MM.1S (cell line): ENCODE results near the gene SP110.

Experiments
- DNase-seq: peaks from one replicate; pipeline ENCODE4 v3.0.0-alpha.2; 2015
- H2AFZ ChIP-seq: fragments of 300-600 bp; sonication (generic); 2 replicates; pipeline ENCODE4 v1.6.0; 2016; ENCODE audit warnings: antibody characterized with exemption, low read length
- H3F3A ChIP-seq: fragments of 300-600 bp; sonication (generic); 2 replicates; pipeline ENCODE4 v1.6.1; 2016; ENCODE audit warnings: mild to moderate bottlenecking, antibody characterized with exemption, low read length, moderate library complexity, mixed read lengths; ENCODE audit not compliant: insufficient read depth
- H3K27ac ChIP-seq: fragments of 300-600 bp; sonication (generic); 2 replicates; pipeline ENCODE4 v1.5.1; 2016; ENCODE audit warnings: mild to moderate bottlenecking, low read length
- H3K27me3 ChIP-seq: fragments of 300-600 bp; sonication (generic); replicated peaks from 2 replicates; pipeline ENCODE4 v1.6.0; 2016; ENCODE audit warnings: low read length; ENCODE audit not compliant: insufficient read depth
- H3K36me3 ChIP-seq: fragments of 300-600 bp; sonication (generic); replicated peaks from 2 replicates; pipeline ENCODE4 v1.6.1; 2016; ENCODE audit warnings: mild to moderate bottlenecking, low read length, mixed read lengths; ENCODE audit not compliant: insufficient read depth
- H3K4me1 ChIP-seq: fragments of 300-600 bp; sonication (generic); 2 replicates; pipeline ENCODE4 v1.6.1; 2016; ENCODE audit warnings: low read length, mixed read lengths
- H3K4me2 ChIP-seq: fragments of 300-600 bp; sonication (generic); 2 replicates; pipeline ENCODE4 v1.6.0; 2016; ENCODE audit warnings: low read depth, low read length
- H3K4me3 ChIP-seq: fragments of 300-600 bp; sonication (generic); 2 replicates; pipeline ENCODE4 v1.5.1; 2016; ENCODE audit warnings: low read length, mixed read lengths
- H3K79me2 ChIP-seq: fragments of 300-600 bp; sonication (generic); 2 replicates; pipeline ENCODE4 v1.6.1; 2016; ENCODE audit warnings: mixed run types, low read length, mixed read lengths
- H3K9ac ChIP-seq: fragments of 300-600 bp; sonication (generic); 2 replicates; pipeline ENCODE4 v1.6.1; 2016; ENCODE audit warnings: low read length, mixed read lengths
- H3K9me2 ChIP-seq: fragments of 300-600 bp; sonication (generic); replicated peaks from 2 replicates; pipeline ENCODE4 v1.6.1; 2016; ENCODE audit warnings: mild to moderate bottlenecking, low read length, mixed read lengths; ENCODE audit not compliant: insufficient read depth
- H3K9me3 ChIP-seq: fragments of 300-600 bp; sonication (generic); replicated peaks from 2 replicates; pipeline ENCODE4 v1.6.1; 2016; ENCODE audit warnings: mild to moderate bottlenecking, low read length, mixed read lengths; ENCODE audit not compliant: insufficient read depth
- H4K20me1 ChIP-seq: fragments of 300-600 bp; sonication (generic); 2 replicates; pipeline ENCODE4 v1.6.1; 2016; ENCODE audit warnings: mild to moderate bottlenecking, low read length, moderate library complexity, mixed read lengths; ENCODE audit not compliant: insufficient read depth
- EZH2 ChIP-seq: fragments of 300-600 bp; sonication (generic); optimal IDR thresholded peaks from 2 replicates; pipeline ENCODE3; 2017; ENCODE audit warnings: low read depth, mild to moderate bottlenecking, antibody characterized with exemption, low read length, mixed read lengths
- EZH2phosphoT487 ChIP-seq: fragments of 300-600 bp; sonication (generic); IDR thresholded peaks from 2 replicates; pipeline ENCODE4 v1.6.1; 2018; ENCODE audit warnings: antibody characterized with exemption, low read length
- TF ChIP-seq, protein P1 (sequence below): fragments of 300-600 bp; sonication (generic); IDR thresholded peaks from 2 replicates; pipeline ENCODE4 v1.5.1; 2016; ENCODE audit warnings: antibody characterized with exemption, low read length, mixed read lengths

The SP110 gene

DNA sequence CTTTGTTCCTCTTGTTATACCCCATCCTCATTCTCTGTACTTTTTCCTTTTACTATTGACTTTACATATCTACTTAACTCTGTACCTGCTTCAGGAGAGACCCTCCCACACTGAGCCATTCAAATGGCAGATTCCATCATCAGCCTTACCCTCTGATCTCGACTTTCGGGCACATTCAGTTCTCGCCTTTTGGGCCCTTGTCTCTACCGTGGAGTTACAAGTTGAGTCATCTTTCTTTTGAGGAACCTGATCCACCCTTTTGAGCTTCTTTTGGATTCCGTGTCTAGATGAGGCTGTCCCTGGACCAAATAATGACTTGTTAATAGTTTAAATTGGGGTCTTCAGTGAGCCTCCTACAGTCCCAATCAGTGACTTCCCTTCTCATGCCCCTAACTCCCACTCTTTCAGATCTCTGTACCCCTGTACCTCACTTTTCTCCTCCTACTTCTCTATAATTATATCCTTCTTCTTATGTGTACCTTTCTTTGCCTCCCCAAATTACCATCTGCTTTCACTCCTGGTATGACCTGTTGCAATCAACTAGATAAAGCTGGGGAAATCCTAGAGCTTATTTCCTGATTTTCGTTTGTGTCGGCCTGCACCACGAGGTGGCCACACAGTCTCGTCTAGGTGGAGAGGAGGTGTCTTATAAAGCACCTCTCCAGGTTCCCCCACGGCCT, 17.2 kb downstream of the SP110 start:
- H3K9me2 ChIP-seq = no peaks in the 10 kb centered on the region
- DNase-seq = peak; percentile 76
- no peaks in the 10 kb centered on the region for H3K36me3 ChIP-seq

DNA sequence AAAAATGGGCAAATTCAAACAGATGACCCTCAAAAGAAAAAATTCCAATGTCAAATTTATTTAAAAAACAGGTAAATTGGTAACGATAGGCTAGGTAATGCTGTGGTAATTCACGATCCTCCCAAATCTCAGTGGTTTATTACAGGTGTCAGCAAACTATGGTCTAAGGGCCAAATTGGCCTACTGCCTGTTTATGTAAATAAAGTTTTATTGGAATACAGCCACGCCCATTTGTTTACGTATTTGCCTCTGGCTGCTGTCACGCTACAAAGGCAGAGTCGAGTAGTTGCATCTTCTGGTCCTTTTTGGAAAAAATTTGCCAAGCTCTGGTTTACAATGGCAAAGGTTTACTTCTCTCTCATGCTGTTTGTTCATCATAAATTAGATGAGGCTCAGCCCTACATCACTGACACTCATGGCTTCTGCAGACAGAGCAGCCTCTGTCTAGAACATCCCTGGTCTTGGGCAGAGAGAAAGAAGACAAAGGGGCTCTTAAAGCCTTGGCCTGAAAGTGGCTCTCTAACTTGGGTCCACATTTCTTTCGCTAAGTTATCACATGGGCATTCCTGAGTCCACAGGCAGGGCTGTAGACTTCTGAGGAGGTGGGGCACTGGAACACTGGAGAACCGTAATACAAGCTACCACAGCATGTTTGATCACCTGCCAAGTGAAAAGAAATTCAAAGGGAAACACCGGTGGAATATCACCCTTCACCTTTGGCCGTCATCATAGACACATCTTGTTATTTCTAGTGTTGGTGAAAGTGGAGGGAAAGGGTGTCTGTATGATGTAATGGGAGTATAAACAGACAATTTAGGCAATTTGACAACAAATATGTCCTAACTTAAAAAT, 34.8 kb downstream of the SP110 start:
- H3K4me3 ChIP-seq = no peak overlapping the region
- H3K9ac ChIP-seq = no peak overlapping the region
- no peak for DNase-seq
- no peaks in the 10 kb centered on the region for H3K36me3 ChIP-seq
- no peak overlapping the region for H3K27ac ChIP-seq
- H3F3A ChIP-seq = no peaks in the 10 kb centered on the region
- no peaks in the 10 kb centered on the region for H3K4me1 ChIP-seq
- H3K27me3 ChIP-seq = no peaks in the 10 kb centered on the region
- H3K79me2 ChIP-seq = no peaks in the 10 kb centered on the region
- H3K9me2 ChIP-seq = no peaks in the 10 kb centered on the region
- H3K4me2 ChIP-seq = no peak overlapping the region
- no peaks in the 10 kb centered on the region for H3K9me3 ChIP-seq
- H4K20me1 ChIP-seq = no peaks in the 10 kb centered on the region
- H2AFZ ChIP-seq = no peak overlapping the region
- TF ChIP-seq, protein P1, sequence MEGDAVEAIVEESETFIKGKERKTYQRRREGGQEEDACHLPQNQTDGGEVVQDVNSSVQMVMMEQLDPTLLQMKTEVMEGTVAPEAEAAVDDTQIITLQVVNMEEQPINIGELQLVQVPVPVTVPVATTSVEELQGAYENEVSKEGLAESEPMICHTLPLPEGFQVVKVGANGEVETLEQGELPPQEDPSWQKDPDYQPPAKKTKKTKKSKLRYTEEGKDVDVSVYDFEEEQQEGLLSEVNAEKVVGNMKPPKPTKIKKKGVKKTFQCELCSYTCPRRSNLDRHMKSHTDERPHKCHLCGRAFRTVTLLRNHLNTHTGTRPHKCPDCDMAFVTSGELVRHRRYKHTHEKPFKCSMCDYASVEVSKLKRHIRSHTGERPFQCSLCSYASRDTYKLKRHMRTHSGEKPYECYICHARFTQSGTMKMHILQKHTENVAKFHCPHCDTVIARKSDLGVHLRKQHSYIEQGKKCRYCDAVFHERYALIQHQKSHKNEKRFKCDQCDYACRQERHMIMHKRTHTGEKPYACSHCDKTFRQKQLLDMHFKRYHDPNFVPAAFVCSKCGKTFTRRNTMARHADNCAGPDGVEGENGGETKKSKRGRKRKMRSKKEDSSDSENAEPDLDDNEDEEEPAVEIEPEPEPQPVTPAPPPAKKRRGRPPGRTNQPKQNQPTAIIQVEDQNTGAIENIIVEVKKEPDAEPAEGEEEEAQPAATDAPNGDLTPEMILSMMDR = no peak
- TF ChIP-seq EZH2 (no peak), EZH2phosphoT487 (no peak)

More for the DNA sequence above, 17.2 kb downstream of the SP110 start:
- Histone ChIP-seq H2AFZ (peak overlapping the region; percentile 71), H3K4me3 (peak overlapping the region; percentile 54), H3K27me3 (no peaks in the 10 kb centered on the region), H3K79me2 (no peaks in the 10 kb centered on the region), H3K27ac (peak overlapping the region; percentile 67; the same call in 1 of the 2 replicates), H3K9ac (peak overlapping the region; percentile 43; the same call in 1 of the 2 replicates), H3K4me2 (peak overlapping the region; percentile 85; the same call in 1 of the 2 replicates), H3F3A (peaks cover 8% of the 10 kb centered on the region), H4K20me1 (no peaks in the 10 kb centered on the region), H3K4me1 (peaks cover 17% of the 10 kb centered on the region), H3K9me3 (no peaks in the 10 kb centered on the region)
- TF ChIP-seq EZH2 = no peak
- TF ChIP-seq, protein P1 = peak; percentile 60

DNA sequence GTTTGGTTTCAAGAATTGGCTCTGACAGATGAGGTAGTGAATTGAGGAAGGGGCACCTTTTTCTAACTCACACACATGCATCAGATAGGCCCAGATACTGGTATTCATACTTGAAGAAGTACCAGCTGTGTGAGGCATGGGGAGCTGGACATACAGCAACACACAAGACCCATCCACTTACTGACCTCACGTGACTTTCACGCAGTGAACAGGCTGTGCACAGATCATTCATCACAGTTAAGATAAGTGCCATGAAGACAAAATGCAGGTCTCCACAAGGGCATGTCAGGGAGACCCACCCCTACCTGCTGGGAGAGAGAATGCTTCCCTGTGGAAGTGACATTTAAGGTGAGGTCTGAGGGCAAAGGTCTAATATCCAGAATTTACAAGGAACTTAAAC, 38.6 kb downstream of the SP110 start:
- H3K36me3 ChIP-seq = no peaks in the 10 kb centered on the region
- TF ChIP-seq EZH2phosphoT487 = no peak
- no peak for TF ChIP-seq EZH2
- TF ChIP-seq, protein P1 = no peak
- no peaks in the 10 kb centered on the region for H3K9me2 ChIP-seq
- no peak overlapping the region for H3K27ac ChIP-seq
- no peak for DNase-seq
- H4K20me1 ChIP-seq = no peaks in the 10 kb centered on the region
- no peaks in the 10 kb centered on the region for H3K27me3 ChIP-seq
- no peaks in the 10 kb centered on the region for H3K79me2 ChIP-seq
- no peak overlapping the region for H2AFZ ChIP-seq
- H3K4me2 ChIP-seq = no peak overlapping the region
- no peak overlapping the region for H3K4me3 ChIP-seq
- no peak overlapping the region for H3K9ac ChIP-seq
- no peaks in the 10 kb centered on the region for H3K9me3 ChIP-seq
- no peaks in the 10 kb centered on the region for H3K4me1 ChIP-seq
- H3F3A ChIP-seq = no peaks in the 10 kb centered on the region
